ENCODE measurements around the gene MTUS2.

GRCh38 chr13:29513002-29513980 is 693.2 kb downstream of the MTUS2 start:
- TF ChIP-seq FOXK2 (IDR thresholded peaks at IDR 0.05) (no peak), ARNT (IDR thresholded peaks at IDR 0.05) (no peak), FOXA1 (IDR thresholded peaks at IDR 0.05) (no peak), LEF1 (IDR thresholded peaks at IDR 0.05; ENCODE audit: borderline replicate concordance) (no peak), BHLHE40 (IDR thresholded peaks at IDR 0.05; ENCODE audit: borderline replicate concordance) (no peak), FOXM1 (IDR thresholded peaks at IDR 0.05; ENCODE audit: borderline replicate concordance) (no peak), ZNF384 (IDR thresholded peaks at IDR 0.05) (no peak), NFRKB (IDR thresholded peaks at IDR 0.05) (no peak), TARDBP (IDR thresholded peaks at IDR 0.05) (no peak), ELF4 (IDR thresholded peaks at IDR 0.05) (no peak), PKNOX1 (IDR thresholded peaks at IDR 0.05) (no peak)

Measured in HEK293T (cell line).